Prostate gland (tissue), 2 donors: ENCODE measurements around the gene C1GALT1.
"Not testable (repeated sequence)": the region's sequence is repeated elsewhere in the genome, so short reads cannot be mapped to it uniquely, and the experiment has no call there.

Source experiments
- CTCF ChIP-seq, 4 experiments: fragments of 200-600 bp in 2 of 4; fragments of 450-650 bp in 2 of 4; sonication (generic) in 2 of 4; IDR thresholded peaks; 1 replicate in 3 of 4; 2 replicates in 1 of 4; pipeline ENCODE4 v1.5.1; 2016 to 2019; ENCODE audit warnings: antibody characterized with exemption in 4 of 4, mild to moderate bottlenecking in 2 of 4, moderate library complexity in 2 of 4
- POLR2A ChIP-seq: fragments of 450-650 bp; IDR thresholded peaks from one replicate; pipeline ENCODE4 v1.6.1; 2016; ENCODE audit warnings: antibody characterized with exemption, mild to moderate bottlenecking

GRCh38 chr7:7145151-7145550, 37.2 kb upstream of the C1GALT1 start:
- not testable (repeated sequence) for TF ChIP-seq CTCF (IDR thresholded peaks at IDR 0.05); POLR2A
